Caki2 (cell line): Measurements from ENCODE around the gene SFSWAP. TPM values are rescaled to one million over a fixed set of nuclear protein-coding genes. Genes with fewer than 3 reads are reported as not detected.
"Not testable (repeated sequence)": the region's sequence is repeated elsewhere in the genome, so short reads cannot be mapped to it uniquely, and the experiment has no call there.

Experiments used
- DNase-seq: peaks from one replicate; pipeline ENCODE4 v3.0.0-alpha.2; 2015; ENCODE audit warnings: low read depth
- in situ Hi-C: cut with HindIII; loops from 2 replicates; pipeline ENCODE4 v1.10.0; 2016; ENCODE audit warnings: low sequenced_read_pairs, low pct_unique_long_range_greater_than_20kb, mixed read lengths
- total RNA-seq: library from RNA; depleted of rRNA; stranded (reverse); fragments of >200 nt; shearing (Covaris generic); gene quantifications from 2 replicates; pipeline ENCODE4 v1.2.3, GENCODE V29; 2014; ENCODE audit warnings: low replicate concordance

Gene SFSWAP
- total RNA-seq, 1 experiment from 2014 or later: 18.1 TPM

DNA sequence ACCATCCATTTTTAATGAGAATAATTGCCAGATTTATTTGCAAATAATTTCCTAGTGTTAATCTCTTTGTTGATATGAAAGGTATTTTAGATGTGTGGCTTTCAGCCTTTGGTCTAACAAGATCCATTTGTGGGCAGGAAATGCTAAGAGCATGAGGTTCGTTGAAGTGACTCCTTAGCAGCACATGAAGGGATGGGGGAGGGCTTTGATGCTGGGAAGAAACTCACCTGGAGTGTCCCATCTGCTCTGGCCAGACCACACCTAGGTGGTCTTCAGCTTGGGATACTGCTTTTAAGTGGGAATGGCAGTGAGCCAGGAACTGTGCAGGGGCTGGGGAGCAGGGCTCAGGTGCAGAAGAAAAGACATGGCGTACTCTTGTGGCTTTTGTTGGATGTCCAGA, 13.6 kb downstream of the SFSWAP start:
- in situ Hi-C loops: no loop called here
- no peak for DNase-seq

GRCh38 chr12:131725503-131725902, 14.6 kb downstream of the SFSWAP start:
- in situ Hi-C loops: no loop called here
- DNase-seq: no peak

DNA sequence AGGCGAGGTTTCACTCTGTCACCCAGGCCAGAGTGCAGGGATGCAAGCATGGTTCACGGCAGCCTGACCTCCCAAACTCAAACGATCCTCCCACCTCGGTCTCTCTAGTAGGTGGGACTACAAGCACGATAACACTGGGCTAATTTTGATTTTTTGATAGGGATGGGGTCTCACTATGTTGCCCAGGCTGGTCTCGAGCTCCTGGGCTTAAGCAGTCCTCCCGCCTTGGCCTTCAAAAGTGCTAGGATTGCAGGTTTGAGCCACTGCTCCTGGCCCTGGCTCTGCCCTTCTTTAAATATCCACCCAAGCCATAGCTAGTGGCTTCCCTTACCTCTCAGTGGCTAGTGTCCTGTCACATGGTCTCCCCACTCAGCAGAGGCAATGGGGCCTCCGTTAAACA, 17.8 kb downstream of the SFSWAP start:
- DNase-seq: no peak
- in situ Hi-C loops: no loop called here

DNA sequence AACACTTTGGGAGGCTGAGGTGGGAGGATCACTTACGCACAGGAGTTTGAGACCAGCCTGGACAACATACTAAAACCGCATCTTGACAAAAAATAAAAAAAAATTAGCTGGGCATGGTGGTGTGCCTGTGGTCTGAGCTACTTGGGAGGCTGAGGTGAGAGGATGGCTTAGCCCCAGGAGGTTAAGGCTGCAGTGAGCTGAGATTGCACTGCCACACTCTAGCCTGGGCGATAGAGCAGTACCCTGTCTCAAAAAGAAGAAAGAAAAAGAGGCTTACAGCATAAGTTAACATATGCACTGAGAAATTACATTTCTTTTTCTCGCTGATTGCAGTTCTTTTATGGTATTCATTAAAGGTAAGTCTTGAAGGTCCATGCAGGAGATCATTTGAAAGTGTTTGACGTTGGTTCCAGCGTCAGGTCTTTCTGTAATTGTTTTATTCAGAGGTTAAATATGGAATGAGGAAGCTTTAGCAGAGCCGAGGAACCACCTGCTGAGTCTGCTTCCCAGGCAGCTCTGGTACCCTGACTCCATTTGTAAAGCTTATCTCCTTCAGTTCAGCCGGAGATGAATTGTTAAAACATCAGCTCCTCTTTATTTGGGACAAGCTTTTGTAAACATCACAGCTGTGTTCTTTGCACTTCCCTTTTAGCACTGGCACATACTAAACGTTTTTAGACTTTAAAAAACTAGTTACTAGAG, 18.5 kb downstream of the SFSWAP start:
- no peak for DNase-seq
- in situ Hi-C loops: no loop called here

DNA sequence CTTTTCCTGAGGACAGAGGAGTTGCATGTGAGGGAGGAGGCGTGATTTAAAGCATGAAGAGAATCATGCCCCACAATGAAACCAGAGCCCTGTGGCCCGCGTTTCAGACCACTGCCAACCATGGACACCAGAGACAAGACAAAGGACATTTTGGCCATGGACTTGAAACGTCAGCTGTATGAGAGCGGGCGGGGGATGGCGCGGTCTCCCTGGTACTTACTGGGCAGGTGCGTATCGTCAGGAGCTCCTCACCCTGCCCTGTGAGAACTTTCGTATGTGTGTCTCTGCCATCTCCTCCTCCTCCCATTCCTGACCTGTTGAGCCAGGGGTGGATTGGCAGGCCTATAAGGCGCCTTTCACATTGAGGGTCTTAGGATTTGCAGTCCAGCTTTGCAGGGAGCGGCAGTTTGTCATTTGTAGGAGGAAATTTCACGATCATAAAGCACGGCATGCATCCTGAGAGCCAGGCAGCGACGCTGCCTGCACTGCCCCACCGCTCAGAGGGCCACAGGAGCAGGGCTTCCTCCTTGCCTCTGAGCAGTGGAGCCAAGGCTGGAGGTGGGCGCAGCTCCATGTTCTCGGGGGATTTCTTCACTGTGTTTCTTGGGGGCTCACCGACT, 22.2 kb downstream of the SFSWAP start:
- no peak for DNase-seq
- in situ Hi-C loops: no loop called here

DNA sequence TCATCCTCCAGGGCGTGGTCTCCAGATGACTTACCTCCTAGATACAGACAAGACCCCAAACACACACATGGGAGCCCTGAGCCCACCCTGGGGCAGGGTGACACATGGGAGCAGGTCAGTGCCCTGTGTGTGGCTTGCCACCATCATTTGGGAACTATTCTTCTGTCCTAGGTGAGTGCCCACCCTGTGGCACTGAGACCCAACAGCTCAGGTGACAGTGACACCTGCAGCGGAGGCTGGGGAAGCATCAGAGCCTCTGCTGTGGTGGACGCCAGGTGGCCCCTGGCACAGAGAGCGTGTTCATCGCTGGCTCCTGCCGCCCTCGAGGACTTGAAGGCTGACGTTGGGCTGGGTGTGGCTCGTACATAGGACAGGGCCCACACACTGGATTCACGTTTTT, 23.0 kb downstream of the SFSWAP start:
- in situ Hi-C loops: no loop called here
- DNase-seq: no peak

GRCh38 chr12:131734336-131735152, 23.7 kb downstream of the SFSWAP start:
- in situ Hi-C loops: no loop called here
- no peak for DNase-seq

- no peak for DNase-seq
- in situ Hi-C loops: no loop called here
These were observed 24.2 kb downstream of the SFSWAP start for GRCh38 chr12:131735153-131735456.

- no peak for DNase-seq
- in situ Hi-C loops: no loop called here
These were observed 24.9 kb downstream of the SFSWAP start for GRCh38 chr12:131735476-131736445.

DNA sequence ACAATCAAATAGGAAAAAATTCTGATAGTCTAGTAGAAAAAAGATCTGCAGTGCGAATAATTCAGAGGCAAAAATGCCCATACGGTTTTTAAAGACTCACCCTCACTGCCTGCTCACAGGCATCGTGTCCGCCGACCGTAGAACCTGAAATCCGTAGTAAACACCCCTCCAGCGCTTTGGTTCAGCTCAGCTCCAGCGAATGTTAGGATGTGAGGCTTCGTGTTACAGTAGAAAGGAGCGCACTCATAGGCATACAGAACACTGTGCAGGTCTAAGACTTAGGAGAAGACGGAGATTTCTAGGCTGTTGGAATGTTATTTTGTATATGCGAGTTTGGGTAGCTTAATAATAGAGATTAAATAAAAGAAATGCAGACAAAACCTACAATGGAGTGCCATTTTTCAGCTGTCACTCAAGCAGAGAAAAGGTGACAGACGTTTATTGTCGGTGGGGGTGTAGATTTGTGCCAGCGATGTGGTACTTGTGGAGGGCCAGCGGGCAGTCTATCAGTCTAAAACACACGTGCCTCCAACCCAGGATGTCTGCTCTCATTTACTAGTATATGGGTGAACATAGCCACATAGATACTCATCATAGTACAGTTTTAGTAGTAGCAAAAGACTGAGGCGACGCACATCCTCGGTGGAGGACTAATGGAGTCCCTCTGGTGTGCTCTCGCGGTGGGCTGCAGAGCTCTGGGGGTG, 25.7 kb downstream of the SFSWAP start:
- no peak for DNase-seq
- in situ Hi-C loops: no loop called here

DNA sequence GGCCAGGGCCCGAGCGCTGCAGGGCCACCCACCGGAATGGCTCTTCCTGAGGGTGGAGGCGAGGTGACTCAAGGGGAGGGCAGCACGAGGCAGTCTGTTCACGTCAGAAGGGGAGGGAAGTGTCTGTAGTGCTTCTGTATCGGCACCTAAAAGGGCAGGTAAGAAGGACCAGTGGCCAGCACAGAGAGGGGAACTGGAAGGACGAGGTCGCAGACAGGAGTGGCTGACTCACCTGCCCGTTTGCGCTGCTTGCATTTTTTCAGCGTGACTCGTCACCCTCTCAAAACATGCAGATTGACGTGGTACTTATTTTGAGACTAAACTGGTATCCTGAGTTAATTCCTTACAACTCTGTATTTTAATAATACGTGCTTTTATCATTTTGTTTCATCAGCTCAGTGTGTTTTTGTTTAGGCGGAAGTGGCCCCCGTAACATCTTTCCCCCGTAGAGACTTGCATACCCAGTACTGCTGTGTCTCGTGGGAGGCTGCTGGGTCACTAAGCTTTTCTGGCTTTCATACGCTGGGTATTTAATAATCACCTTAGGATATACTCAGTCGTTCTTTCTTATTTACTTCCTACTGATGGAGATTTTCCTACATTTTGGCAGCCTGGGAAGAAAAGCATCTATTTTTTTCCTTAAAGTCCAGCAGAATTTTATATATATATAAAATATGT, 26.4 kb downstream of the SFSWAP start:
- DNase-seq: peak; percentile 79
- in situ Hi-C loops: no loop called here

DNA sequence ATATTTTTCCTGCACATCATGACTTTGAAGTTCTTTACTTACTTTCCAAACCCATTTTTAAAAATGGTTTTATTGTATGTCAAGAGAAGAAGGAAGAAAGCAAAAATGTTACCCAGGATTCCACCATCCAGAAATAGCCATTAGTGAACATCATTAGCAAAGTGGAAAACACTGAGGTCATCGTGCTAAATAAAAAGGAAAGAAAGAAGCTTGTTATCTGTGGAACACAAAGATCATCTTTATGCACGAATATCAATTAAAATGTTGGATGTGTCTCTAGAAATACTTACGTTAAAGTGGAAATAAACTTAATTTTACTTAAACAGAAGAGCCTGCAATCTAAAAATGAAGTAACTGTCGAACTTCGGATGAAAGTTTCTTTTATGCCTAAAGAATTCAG, 27.3 kb downstream of the SFSWAP start:
- in situ Hi-C loops: no loop called here

DNA sequence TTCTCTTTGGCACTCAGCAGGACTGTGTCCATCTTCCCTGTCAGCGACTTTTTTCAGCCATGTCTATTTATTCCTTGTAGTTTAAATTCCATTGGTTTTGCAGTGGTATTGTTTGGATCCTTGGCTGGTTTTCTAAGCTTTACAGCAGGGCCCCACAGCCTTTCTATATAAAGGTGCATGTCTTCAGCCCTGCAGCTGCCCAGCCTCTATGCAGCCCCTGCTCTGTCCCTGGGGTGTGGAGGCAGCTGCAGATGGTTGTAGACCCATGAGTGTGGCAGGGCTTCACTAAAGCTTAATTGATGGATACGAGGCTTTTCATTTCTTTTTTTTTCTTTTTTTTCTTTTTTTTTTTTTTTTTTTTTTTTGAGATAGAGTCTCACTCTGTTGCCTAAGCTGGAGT, 29.7 kb downstream of the SFSWAP start:
- no peak for DNase-seq
- in situ Hi-C loops: no loop called here

More for the DNA sequence above, 27.3 kb downstream of the SFSWAP start:
- DNase-seq: no peak

DNA sequence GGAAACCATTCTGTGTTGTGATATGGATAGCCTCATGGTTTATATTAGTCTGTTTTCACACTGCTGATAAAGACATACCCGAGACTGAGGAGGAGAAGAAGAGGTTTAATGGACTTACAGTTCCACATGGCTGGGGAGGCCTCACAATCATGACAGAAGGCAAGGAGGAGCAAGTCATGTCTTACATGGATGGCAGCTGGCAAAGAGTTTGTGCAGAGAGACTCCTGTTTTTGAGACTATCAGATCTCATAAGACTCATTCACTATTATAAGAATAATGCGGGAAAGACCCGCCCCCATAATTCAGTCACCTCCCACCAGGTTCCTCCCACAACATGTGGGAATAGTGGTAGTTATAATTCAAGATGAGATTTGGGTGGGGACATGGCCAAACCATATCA, 31.9 kb downstream of the SFSWAP start:
- DNase-seq, in situ Hi-C loops: not testable (repeated sequence)

DNA sequence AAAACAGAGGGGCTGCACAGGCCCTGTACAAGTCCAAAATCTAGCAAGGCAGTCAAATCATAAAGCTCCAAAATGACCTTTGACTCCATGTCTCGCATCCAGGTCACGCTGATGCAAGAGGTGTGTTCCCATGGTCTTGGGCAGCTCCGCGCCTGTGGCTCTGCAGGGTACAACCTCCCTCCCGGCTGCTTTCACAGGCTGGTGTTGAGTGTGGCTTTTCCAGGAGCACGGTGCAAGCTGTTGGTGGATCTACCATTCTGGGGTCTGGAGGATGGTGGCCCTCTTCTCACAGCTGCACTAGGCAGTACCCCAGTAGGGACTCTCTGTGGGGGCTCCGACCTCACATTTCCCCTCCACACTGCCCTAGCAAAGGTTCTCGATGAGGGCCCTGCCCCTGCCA, 32.5 kb downstream of the SFSWAP start:
- in situ Hi-C loops, DNase-seq: not testable (repeated sequence)

DNA sequence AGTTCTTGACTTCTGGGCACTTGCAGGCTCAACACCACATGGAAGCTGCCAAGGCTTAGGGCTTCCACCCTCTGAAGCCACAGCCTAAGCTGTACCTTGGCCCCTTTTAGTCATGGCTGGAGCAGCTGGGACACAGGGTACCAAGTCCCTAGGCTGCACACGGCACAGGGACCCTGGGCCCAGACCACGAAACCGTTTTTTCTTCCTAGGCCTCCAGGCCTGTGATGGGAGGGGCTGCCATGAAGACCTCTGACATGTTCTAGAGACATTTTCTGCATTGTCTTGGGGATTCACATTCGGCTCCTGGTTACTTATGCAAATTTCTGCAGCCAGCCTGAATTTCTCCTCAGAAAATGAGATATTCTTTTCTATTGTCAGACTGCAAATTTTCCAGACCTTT, 33.0 kb downstream of the SFSWAP start:
- DNase-seq, in situ Hi-C loops: not testable (repeated sequence)

GRCh38 chr12:131744675-131745074, 33.8 kb downstream of the SFSWAP start:
- DNase-seq, in situ Hi-C loops: not testable (repeated sequence)
